ENCODE data around the gene MCRS1. TPM values are rescaled to one million over a fixed set of nuclear protein-coding genes. Genes with fewer than 3 reads are reported as not detected.

MCRS1 gene
- total RNA-seq, 1 donor from 2014 or later, result 39.3 TPM

DNA sequence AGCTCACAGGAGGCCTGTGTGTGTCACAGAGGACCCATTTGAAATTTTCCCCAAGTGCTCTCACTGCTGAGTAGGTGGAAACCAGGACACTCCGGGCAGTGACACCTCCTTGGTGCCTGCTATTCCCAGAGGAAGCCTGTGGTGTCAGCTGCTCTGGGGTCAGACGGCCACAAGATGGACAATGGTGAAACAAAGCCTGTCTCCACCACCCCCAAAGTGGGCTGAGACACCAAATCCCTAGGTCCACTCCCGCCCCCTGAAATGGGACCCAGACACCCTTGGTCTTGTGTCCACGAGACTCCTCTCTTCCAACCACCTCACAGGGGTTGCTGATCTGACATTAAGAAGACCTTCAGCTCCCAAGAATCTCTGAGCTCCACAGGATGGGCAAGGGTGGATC lies 22.1 kb downstream of the MCRS1 start:
- no peak for ATAC-seq
- DNase-seq (ENCODE audit: low spot score), result no peak
- intact Hi-C loops (cut with DNase I), result no loop called here

DNA sequence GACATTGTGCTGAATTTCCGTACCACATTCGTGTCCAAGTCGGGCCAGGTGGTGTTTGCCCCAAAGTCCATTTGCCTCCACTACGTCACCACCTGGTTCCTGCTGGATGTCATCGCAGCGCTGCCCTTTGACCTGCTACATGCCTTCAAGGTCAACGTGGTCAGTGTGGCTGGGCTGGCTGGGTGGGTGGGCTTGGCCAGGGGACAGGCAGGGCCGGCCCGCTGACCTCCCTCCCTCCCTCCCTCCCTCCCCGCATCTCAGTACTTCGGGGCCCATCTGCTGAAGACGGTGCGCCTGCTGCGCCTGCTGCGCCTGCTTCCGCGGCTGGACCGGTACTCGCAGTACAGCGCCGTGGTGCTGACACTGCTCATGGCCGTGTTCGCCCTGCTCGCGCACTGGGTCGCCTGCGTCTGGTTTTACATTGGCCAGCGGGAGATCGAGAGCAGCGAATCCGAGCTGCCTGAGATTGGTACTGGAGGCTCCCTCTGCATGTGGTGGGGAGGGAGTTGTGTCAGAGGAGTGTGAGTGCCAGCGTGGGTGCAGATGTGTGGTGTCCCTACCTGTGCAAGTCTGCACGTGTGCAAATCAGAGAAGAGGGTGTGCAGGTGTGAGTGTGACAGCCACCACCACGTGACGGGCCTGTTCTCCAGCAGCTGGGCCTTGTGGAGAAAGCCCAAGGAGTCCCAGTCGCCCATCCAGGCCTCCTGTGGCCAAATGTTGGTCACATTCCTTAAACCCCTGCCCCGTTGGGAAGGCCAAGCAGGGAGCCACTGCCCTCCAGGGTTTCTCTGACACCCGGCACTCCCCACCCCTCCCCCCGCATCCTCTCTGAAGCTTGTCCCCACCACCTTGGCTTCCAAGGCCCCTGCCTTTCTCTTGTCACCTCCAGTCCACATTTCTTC lies 23.8 kb downstream of the MCRS1 start:
- DNase-seq (ENCODE audit: low spot score) (no peak), ATAC-seq (no peak)
- intact Hi-C loops (cut with DNase I), result no loop called here

DNA sequence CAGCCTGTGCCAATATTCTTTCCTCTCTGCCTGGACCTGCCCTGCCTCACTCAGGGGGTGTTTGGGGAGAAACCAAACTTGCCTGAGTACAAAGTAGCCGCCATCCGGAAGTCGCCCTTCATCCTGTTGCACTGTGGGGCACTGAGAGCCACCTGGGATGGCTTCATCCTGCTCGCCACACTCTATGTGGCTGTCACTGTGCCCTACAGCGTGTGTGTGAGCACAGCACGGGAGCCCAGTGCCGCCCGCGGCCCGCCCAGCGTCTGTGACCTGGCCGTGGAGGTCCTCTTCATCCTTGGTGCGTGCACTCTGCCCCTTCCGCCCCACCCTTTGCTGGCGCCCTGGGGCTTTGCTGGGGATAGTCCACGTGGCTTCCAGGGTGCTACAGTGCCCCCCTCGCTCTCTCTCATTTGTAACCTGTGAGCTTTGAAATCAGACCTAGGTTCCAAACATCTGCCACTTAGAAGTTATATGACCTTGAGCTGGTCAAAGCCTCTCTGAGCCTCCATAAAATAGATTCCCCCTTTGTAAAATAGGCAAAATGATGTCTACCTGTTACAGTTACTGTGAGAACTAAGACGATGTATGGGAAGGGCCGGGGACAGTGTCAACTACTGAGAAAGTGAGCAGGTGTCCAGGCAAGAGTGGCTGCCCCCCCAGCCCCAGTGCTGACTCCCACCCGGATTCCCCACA lies 24.6 kb downstream of the MCRS1 start:
- ATAC-seq, result no peak
- DNase-seq (ENCODE audit: low spot score), result no peak

DNA sequence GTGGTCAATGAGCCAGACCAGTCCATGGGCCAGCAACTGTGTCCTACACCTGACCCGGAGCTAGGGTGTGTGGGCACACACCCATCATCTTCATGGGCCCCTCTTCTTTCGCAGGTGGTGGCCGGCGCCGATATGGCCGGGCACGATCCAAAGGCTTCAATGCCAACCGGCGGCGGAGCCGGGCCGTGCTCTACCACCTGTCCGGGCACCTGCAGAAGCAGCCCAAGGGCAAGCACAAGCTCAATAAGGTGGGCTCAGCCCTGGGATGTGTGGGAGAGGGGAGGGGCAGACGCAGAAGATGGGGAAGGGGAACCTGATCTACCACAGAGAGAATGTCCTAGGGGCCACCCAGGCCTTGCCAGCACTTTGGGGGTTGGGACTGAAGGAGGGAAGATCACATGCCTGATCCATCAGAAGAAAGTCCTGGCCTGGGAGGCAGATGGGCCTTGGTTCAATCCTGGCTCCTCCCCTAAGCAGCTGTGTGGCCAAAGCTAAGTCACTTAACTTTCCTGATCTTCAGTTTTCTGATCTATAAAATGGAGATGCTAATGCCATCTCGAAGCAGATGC lies 25.3 kb downstream of the MCRS1 start:
- intact Hi-C loops (cut with DNase I), result no loop called here
- no peak for DNase-seq (ENCODE audit: low spot score)
- ATAC-seq, result no peak

More for the DNA sequence above, 24.6 kb downstream of the MCRS1 start:
- intact Hi-C loops (cut with DNase I), result no loop called here

DNA sequence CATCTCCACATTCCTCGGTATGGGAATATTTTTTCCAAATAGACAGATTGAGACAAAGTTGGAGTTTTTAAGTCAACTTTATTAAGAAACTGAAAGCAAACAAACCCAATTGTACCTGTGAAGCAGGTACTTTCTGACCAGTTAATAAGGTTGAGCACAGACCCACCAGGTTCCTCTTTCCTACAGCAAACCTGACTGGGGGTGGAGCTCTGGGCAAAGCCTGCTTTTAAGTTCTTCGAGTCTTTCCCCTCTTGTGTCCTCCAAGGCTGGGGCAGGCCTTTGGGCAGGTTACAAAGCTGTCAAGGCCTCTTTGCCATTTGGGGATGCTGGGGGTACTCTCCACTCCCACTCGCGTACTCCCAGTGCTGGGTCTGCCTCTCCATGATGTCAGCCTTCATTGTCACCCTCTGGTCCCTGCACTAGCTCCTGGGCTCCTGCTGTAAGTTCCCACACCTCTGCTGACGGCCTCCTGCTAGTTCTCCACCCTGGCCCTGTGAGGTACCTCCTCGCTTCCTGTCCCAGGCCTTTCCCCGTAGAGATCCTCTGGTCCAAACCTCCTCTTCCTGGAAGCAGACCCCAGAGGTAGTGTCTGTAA lies 25.9 kb downstream of the MCRS1 start:
- intact Hi-C loops (cut with DNase I), result no loop called here
- ATAC-seq, result no peak

DNA sequence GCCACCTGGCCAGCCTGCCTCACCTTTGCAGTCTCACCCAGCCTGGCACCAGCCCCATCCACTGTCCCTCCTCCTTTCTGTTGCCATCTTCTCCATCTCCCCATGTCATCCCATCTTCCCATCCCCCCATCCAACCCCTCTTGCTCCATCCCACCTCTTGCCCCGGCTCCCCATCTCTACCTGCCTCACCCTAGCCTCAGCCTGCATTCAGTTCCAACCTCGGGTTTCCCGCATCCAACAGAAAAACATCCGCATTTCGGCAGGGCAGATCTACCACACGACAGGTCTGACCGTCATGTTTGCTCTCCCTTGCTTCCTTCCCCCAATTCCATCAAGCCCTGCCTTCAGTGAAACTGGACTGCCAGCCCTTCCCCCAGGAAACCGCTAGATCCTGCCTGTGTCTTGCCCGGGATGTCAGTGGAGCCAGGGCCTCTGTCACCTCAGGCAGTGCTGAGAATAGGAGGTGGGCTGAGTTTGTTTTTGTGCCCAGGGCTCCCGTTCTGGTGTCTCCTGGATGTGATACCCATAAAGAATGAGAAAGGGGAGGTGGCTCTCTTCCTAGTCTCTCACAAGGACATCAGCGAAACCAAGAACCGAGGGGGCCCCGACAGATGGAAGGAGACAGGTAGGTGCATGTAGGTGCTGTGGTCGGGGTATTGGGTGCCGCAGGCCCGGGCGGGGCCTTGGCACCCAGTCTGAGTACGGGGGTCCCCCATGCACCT lies 26.6 kb downstream of the MCRS1 start:
- ATAC-seq (no peak), DNase-seq (ENCODE audit: low spot score) (peak; percentile 44)
- intact Hi-C loops (cut with DNase I), result no loop called here

More for the DNA sequence above, 25.9 kb downstream of the MCRS1 start:
- DNase-seq (ENCODE audit: low spot score), result peak; percentile 30

DNA sequence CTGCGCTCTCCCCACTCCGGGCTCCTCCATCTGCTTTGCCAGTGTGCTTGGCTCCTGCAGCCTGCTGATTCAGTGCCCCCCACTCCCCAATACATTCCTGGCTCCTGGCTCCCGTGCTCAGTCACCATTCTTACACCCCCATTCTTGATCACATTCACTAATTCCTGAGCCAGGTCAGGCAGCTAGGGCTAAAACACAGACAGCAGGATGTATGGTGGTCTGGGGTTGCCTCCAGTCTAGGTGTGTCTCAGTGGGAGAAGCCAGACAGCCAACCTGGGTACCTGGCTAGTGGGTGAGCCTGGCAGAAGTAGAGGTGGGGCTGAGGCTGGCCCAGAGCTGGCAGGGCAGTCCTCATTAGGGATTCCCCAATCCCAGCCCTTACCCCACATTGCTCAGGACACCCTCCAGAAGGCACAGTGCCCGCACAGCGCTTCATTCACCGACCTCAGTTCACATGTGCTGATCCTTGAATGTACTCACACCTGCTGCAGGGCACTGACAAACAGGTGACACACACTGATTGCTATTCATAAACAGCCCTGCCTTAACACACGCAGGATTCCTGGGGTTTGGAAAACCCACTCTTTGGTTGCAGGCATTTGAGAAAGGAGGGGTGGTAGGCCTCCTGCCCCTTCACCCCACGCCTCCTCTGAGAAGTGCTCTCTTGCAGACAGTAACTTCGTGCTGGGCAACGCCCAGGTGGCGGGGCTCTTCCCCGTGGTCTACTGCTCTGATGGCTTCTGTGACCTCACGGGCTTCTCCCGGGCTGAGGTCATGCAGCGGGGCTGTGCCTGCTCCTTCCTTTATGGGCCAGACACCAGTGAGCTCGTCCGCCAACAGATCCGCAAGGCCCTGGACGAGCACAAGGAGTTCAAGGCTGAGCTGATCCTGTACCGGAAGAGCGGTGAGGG lies 27.5 kb downstream of the MCRS1 start:
- DNase-seq (ENCODE audit: low spot score) (peak; percentile 31), ATAC-seq (no peak)
- intact Hi-C loops (cut with DNase I), result no loop called here

DNA sequence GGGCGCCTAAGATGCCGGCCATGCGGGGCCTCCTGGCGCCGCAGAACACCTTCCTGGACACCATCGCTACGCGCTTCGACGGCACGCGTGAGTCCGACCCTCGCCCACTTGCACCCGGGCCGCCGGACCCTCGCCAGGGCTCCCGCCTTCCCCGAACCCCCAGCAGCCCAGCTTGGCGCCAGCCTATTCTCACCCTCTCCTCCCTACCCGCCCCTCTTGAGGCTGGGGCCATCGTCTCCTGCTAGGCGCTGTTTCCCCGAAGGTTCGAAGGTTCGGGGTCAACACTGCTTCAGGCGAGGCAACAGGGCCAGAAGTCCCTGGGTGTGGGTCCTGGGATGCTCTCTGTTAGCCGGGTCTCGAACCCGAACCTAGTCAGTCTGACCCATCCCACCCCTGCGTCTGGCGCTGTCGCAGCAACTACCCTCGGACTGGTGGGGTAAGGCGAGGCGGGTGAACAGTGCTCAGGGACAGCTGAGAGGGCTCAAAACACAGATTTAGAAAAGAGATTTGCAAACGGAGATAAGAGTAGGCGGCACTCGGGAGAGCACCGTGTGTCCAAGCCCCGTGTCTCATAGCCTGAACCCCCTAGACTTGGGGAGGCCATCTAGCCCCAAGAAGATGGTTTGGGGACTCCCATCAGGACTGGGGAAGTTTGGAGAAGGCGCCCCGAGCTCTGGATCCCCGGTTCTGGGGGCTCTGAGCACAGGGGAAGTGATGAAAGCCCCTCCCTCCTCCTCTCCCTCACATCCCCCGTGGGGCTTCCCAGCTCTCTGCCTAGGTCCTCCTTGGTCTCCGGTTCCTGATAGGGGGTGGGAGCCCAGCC lies 28.3 kb downstream of the MCRS1 start:
- intact Hi-C loops (cut with DNase I), result no loop called here
- peak; percentile 51 for DNase-seq (ENCODE audit: low spot score)
- no peak for ATAC-seq

DNA sequence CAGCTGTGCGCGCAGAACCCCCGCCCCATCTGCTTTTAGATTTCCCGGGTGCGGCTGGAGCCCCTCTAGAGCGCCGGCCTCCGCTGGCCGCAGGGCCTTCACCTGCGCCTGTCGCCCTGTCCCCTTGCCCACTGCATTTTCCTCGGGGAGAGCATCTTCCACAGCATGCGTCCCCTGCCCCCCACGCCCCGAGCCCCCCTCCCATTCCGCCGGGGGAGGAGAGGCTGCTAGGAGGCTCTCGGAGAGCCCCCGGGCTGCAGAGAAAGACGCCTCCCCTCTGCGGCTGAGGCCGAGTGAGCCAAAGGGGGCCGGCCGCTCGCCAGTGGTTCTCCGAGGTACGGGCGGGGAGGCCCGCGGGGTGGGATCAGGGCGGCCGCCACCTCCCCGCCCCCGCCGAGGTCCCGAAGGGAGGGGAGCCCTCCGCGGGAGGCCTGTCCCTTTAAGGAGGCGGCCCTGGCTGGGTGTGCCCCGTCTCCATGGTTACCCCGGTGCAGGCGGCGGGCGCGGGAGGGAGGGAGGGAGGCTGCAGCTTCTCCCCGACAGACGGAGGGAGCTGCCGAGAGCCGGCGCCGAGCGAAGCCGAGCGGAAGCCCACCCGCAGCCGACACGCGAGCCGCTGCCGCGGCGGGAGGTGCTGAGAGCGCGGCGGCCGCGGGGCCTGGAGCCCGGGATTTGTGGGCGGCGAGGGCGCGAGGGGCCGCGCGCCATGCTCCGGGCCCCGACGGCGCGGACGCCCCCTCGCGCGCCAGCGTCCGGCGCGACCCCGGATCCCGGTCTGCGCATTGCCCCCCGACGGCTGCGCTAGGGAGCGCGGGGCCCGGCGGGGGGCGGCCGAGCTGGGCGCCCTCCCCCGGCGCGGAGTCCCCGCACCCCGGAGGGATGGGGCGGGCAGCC lies 29.2 kb downstream of the MCRS1 start, which contains the start of gene KCNH3:
KCNH3 (plus strand) TSS at position 521 of the 894 bp plus-strand sequence. CDS start 387 bp downstream, outside the sequence.
- ATAC-seq (peak; percentile 81), DNase-seq (ENCODE audit: low spot score) (peak; percentile 86)
- intact Hi-C loops (cut with DNase I), result no loop called here

DNA sequence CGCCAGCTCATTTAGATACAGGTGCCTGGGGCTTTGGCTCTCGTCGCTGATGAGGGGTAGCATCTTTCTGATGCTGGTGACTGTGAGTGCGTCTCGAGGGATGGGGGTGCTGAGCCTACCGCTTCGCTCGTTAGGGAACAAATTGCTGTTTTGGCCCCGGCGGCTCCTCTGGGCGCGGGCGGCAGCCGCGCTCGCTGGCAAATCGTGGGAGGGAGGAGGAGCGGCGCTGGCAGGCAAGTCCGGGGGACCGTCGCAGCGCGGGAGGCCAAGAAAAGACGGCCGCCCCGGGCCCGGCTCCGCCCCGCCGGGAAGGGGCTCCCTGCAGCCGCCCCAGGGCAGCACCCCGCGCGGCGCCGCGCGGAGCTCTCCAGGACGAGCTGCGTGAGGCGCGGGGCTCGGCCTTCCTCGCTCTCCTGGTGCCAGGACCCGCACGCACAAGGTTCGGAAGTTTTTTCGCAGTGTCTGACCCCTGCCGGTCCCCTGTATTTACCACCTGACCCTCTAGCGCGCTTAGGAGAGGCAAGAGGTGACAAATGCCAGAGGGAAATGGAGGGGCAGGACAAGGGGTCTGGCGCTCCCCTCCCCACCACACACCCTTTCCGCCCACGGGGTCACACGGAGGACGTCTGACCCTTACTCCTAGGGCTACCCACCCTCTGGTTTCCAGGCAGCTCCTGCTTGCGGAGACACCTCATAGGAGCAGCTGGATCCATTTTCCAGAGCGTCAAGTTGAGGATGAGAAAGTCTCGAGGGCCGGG lies 30.0 kb downstream of the MCRS1 start:
- ATAC-seq (no peak), DNase-seq (ENCODE audit: low spot score) (peak; percentile 58)
- intact Hi-C loops (cut with DNase I), result no loop called here

DNA sequence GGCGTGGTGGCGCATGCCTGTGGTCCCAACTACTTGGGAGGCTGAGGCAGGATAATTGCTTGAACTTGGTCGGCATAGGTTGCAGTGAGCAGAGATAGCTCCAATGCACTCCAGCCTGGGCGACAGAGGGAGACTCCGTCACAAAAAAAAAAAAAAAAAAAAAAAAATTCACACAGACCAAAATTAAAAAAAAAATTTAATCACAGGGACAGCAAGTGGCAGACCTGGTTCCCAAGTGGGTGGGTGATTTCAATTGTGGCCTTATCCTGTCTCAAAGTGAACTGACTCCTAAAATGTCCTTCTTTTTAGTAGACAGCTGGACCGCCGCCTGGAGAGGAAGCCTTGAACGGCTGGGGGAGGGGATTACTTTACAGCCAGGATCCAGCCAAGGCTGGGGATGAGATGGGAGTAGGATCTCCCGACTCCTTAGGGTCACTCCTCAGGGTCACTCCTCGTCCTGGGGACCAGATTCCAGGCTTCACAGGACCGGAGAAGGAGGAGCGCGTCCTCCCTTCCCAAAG lies 30.7 kb downstream of the MCRS1 start:
- intact Hi-C loops (cut with DNase I), result no loop called here
- ATAC-seq (no peak), DNase-seq (ENCODE audit: low spot score) (peak; percentile 58)

DNA sequence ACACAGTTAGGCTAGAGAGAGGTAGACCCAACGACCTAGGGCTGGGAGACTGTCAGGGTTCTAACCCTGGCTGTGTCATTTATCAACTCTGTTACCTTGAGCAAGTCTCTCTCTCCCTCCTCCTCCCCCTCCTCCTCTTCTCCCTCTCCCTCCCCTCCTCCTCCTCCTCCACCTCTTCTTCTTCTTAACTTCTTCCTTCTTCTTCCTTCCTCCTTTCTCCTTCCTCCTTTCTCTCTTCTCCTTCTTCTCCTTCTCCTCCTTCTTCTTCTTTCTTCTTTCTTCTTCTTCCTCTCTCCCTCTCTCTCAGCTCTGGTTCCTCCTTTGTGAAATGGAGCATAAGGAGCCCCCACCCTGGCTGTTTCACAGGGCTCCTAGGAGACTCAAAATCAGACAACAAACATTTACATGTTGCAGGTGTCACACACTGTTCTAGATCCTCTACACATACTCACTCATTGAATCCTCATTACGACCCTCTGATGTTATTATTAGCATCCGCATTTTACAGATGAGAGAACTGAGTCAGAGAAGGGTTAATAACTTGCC lies 31.3 kb downstream of the MCRS1 start:
- DNase-seq (ENCODE audit: low spot score) (no peak), ATAC-seq (no peak)
- intact Hi-C loops (cut with DNase I), result no loop called here

DNA sequence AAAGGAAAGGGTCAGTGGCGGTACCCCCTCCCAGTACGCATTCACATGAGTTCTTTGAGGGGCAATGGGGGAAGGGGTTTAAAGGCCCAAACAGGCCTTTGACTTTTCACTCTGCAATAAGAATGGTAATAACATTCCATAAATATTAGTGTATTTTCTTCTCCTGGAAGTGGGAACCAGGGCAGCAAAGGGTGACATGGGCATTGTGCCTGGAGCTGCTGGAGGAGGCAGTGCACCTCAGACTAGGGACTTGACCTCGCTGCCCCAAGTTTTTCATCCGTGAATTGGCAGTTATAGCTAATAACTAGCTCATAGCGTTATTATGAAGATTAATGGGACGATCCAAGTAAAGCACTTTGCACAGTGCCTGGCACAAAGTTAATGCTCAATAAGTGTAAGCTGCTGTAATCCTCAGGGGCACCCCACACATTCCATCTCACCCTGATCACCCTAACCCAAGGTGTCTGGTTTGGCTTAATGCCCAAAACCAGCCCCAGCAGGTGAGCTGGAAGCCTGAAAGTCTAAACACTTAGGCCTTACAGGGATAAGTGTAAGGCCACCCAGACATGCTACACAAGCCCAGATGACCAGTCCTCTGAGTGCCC lies 31.9 kb downstream of the MCRS1 start:
- ATAC-seq (no peak), DNase-seq (ENCODE audit: low spot score) (no peak)
- intact Hi-C loops (cut with DNase I), result no loop called here

DNA sequence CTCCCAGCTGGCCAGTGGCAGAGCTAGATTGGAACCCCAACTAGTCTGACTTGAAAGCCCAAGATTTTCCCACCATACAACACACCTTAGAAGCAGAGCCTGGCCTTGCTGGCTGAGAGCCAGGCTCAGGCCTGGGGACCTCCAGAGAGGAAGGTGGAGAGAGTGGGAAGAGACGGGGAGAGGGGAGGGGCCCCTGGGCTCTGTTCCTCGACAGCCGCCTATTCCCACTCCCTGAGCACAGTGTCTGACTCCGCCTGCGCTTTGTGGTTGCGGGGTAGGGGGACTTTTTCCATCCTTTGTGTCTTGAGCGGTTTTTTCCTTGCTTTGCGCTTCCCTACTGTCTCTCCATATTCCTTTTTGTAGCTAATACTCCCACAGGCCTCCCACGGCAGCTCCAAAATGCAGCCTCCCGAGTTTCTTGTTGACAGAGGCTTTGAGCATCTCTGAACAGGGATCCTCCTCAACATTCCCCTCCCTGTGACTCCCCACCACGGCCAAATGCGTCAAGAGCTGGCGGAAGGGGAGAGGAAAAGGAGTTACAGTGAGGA lies 33.1 kb downstream of the MCRS1 start:
- peak; percentile 41 for DNase-seq (ENCODE audit: low spot score)
- ATAC-seq, result no peak
- intact Hi-C loops (cut with DNase I), result no loop called here

Measured in sciatic nerve (tissue), 2 donors.